HG03064 (cell line): ENCODE results near the gene MTMR6.

Experiments
- ATAC-seq: cut with Tn5 transposase; IDR thresholded peaks from one replicate; pipeline ENCODE4 v1.9.1; 2021; ENCODE audit warnings: low read depth; ENCODE audit not compliant: unreplicated experiment

Gene MTMR6

DNA sequence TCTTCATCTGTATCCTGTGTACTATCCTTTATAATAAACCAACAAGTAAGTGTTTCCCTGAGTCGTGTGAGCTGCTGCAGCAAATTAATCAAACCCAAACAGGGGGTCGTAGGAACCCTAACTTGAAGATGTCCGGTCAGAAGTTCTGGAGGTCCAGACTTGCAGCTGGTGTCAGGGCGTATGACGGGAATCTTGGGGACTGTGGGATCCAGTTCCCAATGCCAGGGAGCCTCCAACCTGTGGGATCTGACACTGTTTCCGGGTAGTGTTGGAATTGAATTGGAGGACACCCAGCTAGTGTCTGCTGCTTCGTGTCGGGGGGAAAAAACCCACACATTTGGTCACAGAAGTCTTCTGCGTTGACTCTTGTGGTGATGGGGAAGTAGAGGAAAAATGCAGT, 63.1 kb downstream of the MTMR6 start:
- ATAC-seq: no peak

DNA sequence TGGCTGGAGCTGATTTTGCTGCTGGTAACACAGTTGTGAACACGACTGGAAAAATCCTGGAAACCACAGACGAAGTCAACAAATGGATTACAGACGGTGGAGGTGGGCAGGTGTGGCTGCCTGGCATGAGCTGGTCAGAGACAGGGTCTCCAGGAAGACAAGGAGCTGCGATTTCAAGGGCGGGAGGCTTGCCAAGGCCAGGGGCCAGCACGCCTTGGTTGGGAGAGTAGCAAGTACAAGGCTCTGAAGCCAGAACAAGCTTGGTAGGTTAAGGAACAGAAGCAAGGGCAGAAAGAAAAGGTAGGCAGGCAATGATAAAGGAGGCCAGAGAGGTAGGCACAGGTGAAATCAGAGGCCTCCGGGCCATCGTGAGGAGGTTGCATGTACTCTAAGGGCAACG, 64.5 kb downstream of the MTMR6 start:
- no peak for ATAC-seq

DNA sequence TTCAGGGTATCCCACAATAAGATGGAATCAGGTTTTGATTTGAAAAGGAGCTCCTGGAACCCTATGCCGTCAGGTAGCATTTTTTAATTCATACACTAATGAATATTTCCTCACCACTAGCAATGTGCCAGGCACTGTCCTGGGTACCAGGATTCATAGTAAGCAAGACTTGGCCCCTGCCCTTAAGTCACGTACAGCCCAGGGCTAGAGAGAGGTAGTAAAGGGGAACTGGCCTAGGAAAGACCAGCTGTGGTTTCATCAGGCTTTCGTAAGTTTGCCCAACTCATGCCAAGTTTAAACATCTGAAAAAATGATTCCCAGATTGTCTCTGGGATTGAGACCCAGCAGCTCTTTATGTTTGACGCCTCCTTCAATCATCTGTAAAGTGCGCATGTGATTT, 69.3 kb downstream of the MTMR6 start:
- no peak for ATAC-seq

DNA sequence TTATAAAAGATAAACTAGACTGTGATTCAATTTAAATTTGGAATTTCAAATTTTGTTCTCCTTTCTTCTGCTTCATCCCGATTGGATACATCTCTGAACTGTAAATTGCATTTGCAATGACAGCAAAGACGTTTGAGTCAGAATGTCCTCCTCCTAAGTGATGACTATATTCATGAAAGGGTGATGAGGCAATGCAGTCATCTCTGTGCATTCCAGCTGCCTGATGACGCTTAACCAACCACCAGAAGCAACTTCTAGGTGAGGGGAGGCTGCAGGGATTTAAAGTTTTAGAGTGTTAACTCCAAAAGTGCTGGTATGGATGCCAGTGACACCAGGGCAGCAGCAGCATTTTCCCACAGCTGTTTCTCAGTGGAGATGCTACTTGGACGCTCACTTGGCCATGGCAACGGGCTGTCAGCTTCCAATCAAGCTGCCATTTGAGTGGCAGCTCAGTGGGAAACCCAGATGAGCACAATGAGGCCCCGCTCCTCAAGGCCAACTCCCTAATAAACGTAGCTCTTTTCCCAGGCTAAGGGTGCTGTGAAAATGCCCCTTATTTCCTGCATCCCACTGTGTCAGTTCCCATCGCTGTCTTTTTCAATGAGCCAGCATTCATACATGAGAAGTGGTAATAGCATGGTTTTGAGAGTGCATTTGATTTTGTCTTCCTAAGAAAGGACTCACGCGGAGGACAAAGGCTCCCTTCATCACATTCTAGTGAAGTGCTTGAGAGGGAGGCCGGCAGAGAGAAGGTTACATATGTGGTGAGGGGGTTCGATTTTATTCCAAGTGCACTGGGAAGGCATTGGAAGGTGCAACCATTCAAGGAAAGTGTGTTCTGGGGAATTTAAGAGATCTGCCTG, 70.0 kb downstream of the MTMR6 start:
- ATAC-seq: no peak

DNA sequence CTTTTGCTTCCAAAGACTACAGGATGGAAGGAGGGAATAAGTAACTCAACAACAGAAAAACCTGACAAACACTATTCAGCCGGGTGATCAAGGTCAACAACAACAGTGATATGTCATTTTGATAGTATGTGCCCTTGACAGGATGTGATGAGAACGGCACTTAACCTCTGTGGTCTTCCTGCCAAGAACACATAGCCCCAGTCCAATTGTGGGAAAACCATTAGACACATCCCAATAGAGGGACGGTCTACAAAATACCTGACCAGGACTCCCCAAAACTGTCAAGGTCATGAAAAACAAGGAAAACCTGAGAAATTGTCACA, 72.1 kb downstream of the MTMR6 start:
- ATAC-seq: no peak

DNA sequence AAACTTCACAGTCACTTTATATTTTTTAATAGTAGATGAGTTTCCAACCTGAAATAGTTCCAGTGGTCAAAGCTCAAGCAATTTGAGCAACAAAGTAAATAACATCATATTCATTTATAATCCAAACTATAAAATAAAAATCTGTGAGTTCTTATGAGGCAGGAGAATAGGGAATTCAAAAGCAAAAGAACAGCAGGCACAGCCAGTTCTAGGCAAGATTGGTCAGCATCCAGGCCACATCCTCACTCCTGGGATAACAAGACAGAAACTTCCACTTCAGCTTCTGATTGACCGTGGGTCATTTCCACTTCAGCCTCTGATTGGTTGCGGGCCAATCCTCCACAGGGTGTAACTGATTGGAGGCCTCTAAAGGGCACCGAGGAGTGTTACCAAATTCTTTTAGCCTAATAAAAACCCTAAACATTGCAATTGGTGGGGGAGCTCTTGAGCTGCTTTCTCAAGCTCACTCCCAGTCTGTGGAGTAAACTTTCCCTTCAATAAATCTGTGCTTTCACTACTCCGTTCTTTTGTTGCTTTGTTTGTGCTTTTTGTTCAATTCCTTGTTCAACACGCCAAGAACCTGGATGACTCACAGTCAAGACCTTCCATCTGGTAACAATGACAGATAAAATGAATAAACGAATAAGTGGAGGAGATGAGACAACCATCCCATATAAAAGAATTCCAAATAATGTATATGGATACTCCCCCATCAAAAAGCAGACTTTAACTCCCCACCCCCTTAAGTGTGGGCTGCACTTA, 72.6 kb downstream of the MTMR6 start:
- no peak for ATAC-seq

DNA sequence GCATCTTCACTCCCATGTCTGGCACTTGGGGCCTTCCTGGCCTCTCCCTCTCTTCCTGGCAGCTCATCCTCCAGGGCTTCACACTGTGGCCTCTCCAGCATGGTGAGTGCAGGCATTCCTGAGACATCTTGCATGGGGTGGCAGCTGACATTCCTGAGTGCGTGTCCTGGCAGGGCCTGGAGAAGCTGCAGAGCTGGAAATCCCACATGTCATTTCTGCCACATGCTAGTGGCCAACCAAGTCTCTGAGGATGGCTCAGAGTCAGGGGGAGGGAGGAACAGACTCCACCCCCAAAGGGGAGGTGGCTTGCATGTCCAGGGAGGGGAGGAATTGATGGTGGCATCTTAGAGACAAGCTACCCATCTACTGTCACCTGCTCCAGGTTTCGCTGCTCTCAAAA, 73.6 kb downstream of the MTMR6 start:
- no peak for ATAC-seq

DNA sequence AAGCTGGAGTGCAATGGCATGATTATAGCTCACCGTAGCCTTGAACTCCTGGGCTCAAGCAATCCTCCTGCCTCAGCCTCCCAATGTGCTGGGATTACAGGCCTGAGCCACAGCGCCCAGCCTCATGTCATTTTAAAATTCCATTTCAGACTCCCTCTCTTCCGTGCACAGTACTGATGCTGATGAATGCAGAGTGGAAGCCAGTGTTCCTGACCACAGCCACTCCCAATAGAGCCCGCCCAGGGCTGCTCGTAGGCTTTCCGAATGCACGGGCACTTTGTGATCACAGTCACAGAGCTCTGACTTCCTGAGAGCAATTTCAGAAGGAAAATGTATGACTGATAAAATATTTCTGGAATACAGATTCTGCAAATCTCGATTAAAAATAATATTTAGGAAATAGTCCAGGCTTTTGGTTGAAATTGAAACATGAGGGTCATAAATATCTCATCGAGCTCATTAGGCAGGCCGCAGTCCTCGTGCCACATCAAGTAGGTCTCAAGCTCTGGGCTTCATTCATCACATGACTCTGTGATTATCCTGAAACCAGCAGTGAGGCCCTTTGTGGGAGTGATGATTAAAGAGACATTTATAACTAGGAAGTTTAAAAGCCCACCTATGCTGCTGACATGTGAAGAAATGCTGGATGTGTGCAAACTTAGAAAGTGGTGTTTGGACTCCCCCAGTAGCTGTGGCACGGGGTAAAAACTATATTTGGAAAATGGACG, 76.3 kb downstream of the MTMR6 start:
- ATAC-seq: no peak

DNA sequence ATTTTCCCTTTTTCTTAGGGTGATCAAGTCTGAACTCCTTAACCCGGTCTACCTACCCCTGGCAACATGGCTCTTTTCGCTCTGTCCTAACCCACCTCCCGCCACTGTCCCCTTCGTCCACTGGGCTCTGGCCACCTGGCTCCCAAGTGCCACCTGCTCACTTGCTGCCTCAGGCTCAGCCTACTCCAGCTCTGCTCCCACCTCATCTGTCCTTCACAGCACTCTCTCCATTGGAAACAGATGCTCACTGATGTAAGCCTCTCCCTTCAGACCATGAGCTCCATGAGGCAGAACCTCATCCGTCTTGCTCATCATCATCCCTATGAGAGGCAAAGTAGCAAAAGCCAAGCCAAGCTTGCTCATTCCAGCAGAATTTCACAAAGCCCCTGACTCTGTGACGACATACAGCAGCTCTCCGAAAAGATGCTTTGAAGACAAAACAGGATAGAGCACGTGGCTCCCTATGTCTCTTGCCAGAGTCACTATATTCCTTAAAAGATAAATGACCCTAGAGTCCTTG, 79.9 kb downstream of the MTMR6 start:
- no peak for ATAC-seq

DNA sequence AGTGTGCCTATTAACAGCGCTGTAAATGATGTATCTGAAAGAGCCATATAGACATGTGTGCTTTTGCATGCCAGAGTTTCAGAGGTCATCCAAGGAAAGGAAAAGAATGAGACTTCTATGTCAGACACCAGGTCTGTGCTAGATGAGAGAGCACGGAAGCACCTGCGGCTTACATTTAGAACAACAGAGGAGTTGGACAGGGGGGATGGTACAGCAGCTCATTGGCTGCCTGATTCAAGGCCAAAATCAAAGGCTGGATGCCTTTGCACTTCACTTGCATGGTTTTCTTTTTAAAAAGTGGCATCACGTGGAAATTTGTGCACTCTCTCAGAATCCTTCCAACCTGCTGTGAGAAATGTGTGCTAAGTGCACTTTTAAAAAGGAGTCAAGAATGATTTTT, 82.4 kb downstream of the MTMR6 start:
- ATAC-seq: no peak

DNA sequence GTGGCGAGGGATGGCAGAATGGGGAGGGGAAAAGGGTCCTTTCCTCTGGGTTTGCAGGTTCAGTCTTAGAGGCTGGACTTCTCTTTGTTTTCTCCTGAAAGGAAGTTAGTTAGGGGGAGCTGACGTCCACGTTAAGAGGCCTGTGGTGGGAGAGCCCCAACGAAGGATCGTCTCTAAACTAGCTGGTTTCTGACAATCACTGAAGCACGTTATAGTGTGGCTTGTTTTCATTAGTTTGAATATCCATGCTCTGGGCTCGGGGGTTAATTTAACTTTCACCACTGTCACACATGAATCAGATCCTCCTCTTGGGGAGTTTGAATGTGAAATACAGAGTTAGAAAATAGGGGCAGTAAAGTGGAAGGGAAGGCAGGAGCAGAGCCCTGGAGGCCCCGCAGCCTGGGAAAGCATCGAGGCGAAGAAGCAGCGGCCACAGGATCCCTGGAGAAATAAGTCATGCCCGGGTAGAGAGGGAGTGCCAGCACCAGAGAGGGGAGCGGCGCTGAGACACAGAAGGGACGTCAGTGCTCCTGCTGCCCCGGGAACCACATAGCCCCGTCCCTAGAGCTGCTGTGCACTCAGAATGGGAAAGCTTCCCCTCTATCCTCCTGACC, 84.1 kb downstream of the MTMR6 start:
- ATAC-seq: no peak

DNA sequence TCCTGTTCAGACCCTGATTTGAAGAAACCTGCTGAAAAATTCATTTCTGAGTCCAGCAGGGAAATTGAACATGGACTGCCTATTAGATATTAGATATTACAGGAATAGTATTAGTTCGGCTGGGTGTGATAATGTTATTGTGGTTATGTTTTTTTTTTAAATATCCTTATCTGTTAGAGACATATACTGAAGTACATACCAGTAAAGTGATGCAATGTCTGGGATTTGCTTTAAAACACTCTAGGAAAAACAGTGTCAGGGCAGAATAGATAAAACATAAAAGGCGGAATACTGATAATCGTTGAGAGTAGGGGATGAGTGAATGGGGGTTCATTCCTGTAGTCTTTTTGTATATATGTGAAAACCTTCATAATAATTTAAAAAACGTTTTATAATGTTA, 86.5 kb downstream of the MTMR6 start:
- no peak for ATAC-seq

DNA sequence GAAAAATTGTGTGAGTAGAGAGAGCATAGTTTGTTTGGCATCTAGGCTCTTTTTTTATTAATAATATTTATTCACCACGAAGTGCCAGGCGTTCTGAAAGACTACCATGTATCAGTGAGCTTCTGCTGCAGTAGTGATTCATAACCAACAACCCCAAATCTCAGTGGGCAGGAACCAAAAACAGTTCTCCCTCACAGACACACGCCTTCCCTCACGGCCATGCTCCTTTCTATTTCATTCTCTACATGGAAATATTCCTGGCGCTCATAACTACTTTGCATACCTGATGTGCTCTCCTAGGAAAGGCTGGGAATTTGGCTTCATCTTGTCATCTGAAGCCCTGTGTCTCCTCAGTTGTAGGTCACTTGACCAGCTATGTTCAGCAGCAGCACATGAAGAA, 88.6 kb downstream of the MTMR6 start:
- no peak for ATAC-seq

DNA sequence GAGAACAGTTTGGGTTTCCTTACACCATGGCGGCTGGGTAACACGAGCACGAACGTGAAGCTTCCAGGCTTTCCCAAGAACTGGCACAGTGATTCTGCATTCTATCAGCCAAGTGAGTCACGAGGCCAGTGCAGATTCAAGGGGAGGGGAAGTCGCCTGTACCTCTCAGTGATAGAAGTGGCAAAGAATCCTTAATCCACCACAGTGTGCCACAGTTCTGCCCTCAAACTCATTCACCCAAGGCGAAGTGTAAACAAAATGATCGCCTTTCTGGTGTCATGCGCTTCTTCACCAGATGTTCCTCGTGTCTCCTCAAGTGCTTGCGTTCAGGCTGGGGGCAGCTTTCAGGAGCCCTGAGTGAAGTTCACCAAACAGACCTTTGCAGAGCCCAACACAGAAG, 90.3 kb downstream of the MTMR6 start:
- ATAC-seq: no peak
